MG63 (cell line): ENCODE results near the gene CXorf58. TPM values are rescaled to one million over a fixed set of nuclear protein-coding genes. Genes with fewer than 3 reads are reported as not detected.

Source experiments
- DNase-seq: peaks from one replicate; pipeline ENCODE4 v3.0.0-alpha.2; 2020
- H3K27me3 ChIP-seq: fragments of 250-450 bp; sonication (Bioruptor Pico); 2 replicates; pipeline ENCODE4 v1.5.1; 2020; ENCODE audit warnings: mild to moderate bottlenecking, moderate library complexity
- H3K36me3 ChIP-seq: fragments of 250-450 bp; sonication (Bioruptor Pico); 2 replicates; pipeline ENCODE4 v1.5.1; 2020; ENCODE audit warnings: mild to moderate bottlenecking, moderate library complexity
- H3K4me3 ChIP-seq: fragments of 250-450 bp; sonication (Bioruptor Pico); 2 replicates; pipeline ENCODE4 v1.5.1; 2020; ENCODE audit warnings: mild to moderate bottlenecking, moderate library complexity
- H3K9me3 ChIP-seq: fragments of 250-450 bp; sonication (Bioruptor Pico); 2 replicates; pipeline ENCODE4 v1.5.1; 2020; ENCODE audit warnings: mild to moderate bottlenecking, moderate library complexity
- total RNA-seq: library from RNA; depleted of rRNA; stranded (reverse); fragments of >200 nt; shearing (Covaris generic); gene quantifications from 2 replicates; pipeline ENCODE4 v1.2.3, GENCODE V29; 2014; ENCODE audit warnings: low replicate concordance; rRNA removed

Gene CXorf58
- total RNA-seq, 1 experiment from 2014 or later, result 0.92 TPM

DNA sequence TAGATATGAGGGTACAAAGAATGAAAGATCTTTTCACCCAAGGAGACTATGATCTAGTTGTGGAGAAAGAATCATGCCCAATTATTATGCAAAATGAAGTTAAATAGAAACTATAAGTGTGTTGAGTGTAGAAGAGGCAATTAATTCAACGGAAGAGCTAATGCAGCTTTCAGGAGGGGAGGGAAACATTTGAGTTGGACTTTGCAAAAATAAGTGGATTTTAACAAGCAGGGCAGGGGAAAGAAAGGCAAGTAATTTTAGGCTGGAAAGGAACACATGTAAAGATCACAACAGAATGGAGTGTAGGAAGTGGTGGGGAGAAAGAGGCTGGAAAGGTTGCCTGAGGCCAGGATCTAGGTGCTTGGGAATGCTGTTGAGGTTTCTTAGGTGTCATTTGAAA, 75.1 kb downstream of the CXorf58 start:
- no peak overlapping the region for H3K4me3 ChIP-seq
- peaks cover 24% of the 10 kb centered on the region for H3K36me3 ChIP-seq
- no peaks in the 10 kb centered on the region for H3K27me3 ChIP-seq
- no peaks in the 10 kb centered on the region for H3K9me3 ChIP-seq
- no peak for DNase-seq

Other genes with a start within 250 kb of the CXorf58 start
- 554 and 568 TPM in 2 replicates for gene PRDX4, start 240.5 kb upstream of the CXorf58 start, total RNA-seq
- gene ACOT9, start 164.7 kb upstream of the CXorf58 start, total RNA-seq, result 70.9 and 80.9 TPM in 2 replicates
- 62.1 and 85.3 TPM in 2 replicates for gene SAT1, start 124.8 kb upstream of the CXorf58 start, total RNA-seq
- gene APOO, start 68 bp upstream of the CXorf58 start, total RNA-seq, result 20.2 and 23.5 TPM in 2 replicates
- 8.0 and 8.5 TPM in 2 replicates for gene KLHL15, start 119.2 kb downstream of the CXorf58 start, total RNA-seq
- 239 and 291 TPM in 2 replicates for gene EIF2S3, start 146.9 kb downstream of the CXorf58 start, total RNA-seq
- gene ZFX, start 241.7 kb downstream of the CXorf58 start, total RNA-seq, result 5.9 and 9.5 TPM in 2 replicates